Pancreas (tissue), 10 donors: ENCODE data around the gene MRTO4. TPM values are rescaled to one million over a fixed set of nuclear protein-coding genes. Genes with fewer than 3 reads are reported as not detected.

Experiments used
- ATAC-seq, 4 donors: fragments of 200-7000 bp; cut with Tn5 transposase; one replicate each; pipeline versions ENCODE4 v1.8.0 to v1.9.1; 2020; ENCODE audit warnings: mild to moderate bottlenecking in 4 of 4, moderate library complexity in 4 of 4
- DNase-seq, 6 donors: peaks; one replicate each; pipeline ENCODE4 v3.0.0-alpha.2; 2020
- FAIRE-seq: peaks from 2 replicates; lab custom pipeline; 2012; peaks lifted over from hg19 to GRCh38; lab: Jason Lieb, UNC
- H3K27ac ChIP-seq, 4 donors: fragments of 200-600 bp; sonication (generic); 1 replicate in 3 of 4; 2 replicates in 1 of 4; pipeline versions ENCODE4 v1.5.0 to v1.8.0; 2020
- H3K27me3 ChIP-seq, 4 donors: fragments of 200-600 bp; one replicate each; pipeline ENCODE4 v1.8.0; 2021
- H3K36me3 ChIP-seq, 3 donors: fragments of 200-600 bp; sonication (generic) in 1 of 3; one replicate each; pipeline versions ENCODE4 v1.5.0 to v1.8.0; 2020 to 2021
- H3K4me1 ChIP-seq, 3 donors: fragments of 200-600 bp; one replicate each; pipeline ENCODE4 v1.8.0; 2021
- H3K4me3 ChIP-seq, 4 donors: fragments of 200-600 bp; sonication (generic) in 2 of 4; one replicate each; pipeline versions ENCODE4 v1.5.0 to v1.8.0; 2020 to 2021
- H3K9me3 ChIP-seq, 4 donors: fragments of 200-600 bp; one replicate each; pipeline ENCODE4 v1.8.0; 2021
- WGBS, 2 donors: extraction: QIAGEN DNeasy Blood & Tissue Kit; methylation state at CpG; one replicate each; pipeline ENCODE4 v1.1.7; 2013; 5-methylcytosine and 5-hydroxymethylcytosine counted together
- intact Hi-C, 3 donors: fragments of 100-400 bp; cut with DNase I; formaldehyde crosslinking; loops; one replicate each; pipeline versions ENCODE4 v1.11.1 to v1.14.2; 2022
- polyA plus RNA-seq, 2 donors: library from polyadenylated mRNA; stranded (reverse); fragments of 200-250 nt; gene quantifications; one replicate each; pipeline ENCODE4 v1.2.3, GENCODE V29; 2013
- total RNA-seq, 6 donors: library from RNA; stranded (reverse); fragmentation: NEBNext Ultra II Directional in 4 of 6; extraction: Animal tissue kit (Norgen Biotek cat#: 25700) in 4 of 6; gene quantifications; one replicate each; pipeline versions ENCODE4 v1.2.1 to v1.2.4, GENCODE V29; 2021 to 2023
- TF ChIP-seq, protein P1 (sequence below), 4 donors: fragments of 200-600 bp; sonication (generic) in 3 of 4; IDR thresholded peaks; one replicate each; pipeline versions ENCODE4 v1.5.0 to v1.8.0; 2021; ENCODE audit warnings: antibody characterized with exemption in 4 of 4
- donor health status: healthy with polysubstance abuse.
- donor health status: DM: no; HTN: no; CAD: no; lungs with moderate emphysema.
- donor health status: DM: no; HTN: no; CAD: no.
- donor health status: control.
- donor health status: control.
- donor health status: Bipolar disorder and iron deficiency.
- donor health status: DM: yes; HTN: yes; CAD: no.
- donor health status: DM: no; HTN: no; CAD: no.
- donor health status: DM: no; HTN: no; CAD: no.
- donor health status: DM: yes; HTN: yes; CAD: no.

Gene MRTO4
- total and polyA plus RNA-seq, 8 donors = 12.2 to 40.9 (median 17.1) TPM

GRCh38 chr1:19209439-19209989, 42.1 kb upstream of the MRTO4 start:
- 0 to 1% methylated on average over 28 of the region's 28 CpGs for WGBS, 2 donors
- intact Hi-C loops = no loop called here
- peak in 1 of 6 donors; percentile 23 for DNase-seq
- Histone ChIP-seq H3K36me3 (no peaks in the 10 kb centered on the region), H3K4me3 (peak overlapping the region; percentile 87 to 95 (median 90)), H3K9me3 (no peaks in the 10 kb centered on the region), H3K4me1 (peaks cover 23 to 40% (median 23%) of the 10 kb centered on the region in 3 donors), H3K27me3 (no peaks in the 10 kb centered on the region), H3K27ac (peak overlapping the region; percentile 88 to 94 (median 90))
- TF ChIP-seq, protein P1, sequence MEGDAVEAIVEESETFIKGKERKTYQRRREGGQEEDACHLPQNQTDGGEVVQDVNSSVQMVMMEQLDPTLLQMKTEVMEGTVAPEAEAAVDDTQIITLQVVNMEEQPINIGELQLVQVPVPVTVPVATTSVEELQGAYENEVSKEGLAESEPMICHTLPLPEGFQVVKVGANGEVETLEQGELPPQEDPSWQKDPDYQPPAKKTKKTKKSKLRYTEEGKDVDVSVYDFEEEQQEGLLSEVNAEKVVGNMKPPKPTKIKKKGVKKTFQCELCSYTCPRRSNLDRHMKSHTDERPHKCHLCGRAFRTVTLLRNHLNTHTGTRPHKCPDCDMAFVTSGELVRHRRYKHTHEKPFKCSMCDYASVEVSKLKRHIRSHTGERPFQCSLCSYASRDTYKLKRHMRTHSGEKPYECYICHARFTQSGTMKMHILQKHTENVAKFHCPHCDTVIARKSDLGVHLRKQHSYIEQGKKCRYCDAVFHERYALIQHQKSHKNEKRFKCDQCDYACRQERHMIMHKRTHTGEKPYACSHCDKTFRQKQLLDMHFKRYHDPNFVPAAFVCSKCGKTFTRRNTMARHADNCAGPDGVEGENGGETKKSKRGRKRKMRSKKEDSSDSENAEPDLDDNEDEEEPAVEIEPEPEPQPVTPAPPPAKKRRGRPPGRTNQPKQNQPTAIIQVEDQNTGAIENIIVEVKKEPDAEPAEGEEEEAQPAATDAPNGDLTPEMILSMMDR (IDR thresholded peaks at IDR 0.05) = no peak
- ATAC-seq = peak; percentile 33 to 47 (median 43)
- no peak for FAIRE-seq

GRCh38 chr1:19209990-19210771, 41.4 kb upstream of the MRTO4 start, which contains the start of gene UBR4:
Gene UBR4, minus strand, starts transcription at chr1:19210266. Its CDS starts 18 bp downstream, at chr1:19210248.
- intact Hi-C loops = no loop called here
- H3K4me1 ChIP-seq = peaks cover 23 to 40% (median 23%) of the 10 kb centered on the region in 3 donors
- H3K36me3 ChIP-seq = no peaks in the 10 kb centered on the region
- TF ChIP-seq, protein P1 (IDR thresholded peaks at IDR 0.05) = no peak
- 0% methylated on average over 76 to 80 of the region's 80 CpGs for WGBS, 2 donors
- no peaks in the 10 kb centered on the region for H3K9me3 ChIP-seq
- H3K4me3 ChIP-seq = peak within 1 kb of the TSS; percentile 87 to 95 (median 90)
- peak; percentile 92 to 97 (median 96) for ATAC-seq
- no peak for FAIRE-seq
- DNase-seq = peak; percentile 93 to 99 (median 96)
- H3K27ac ChIP-seq = peak within 1 kb of the TSS; percentile 88 to 94 (median 90)
- no peaks in the 10 kb centered on the region for H3K27me3 ChIP-seq

DNA sequence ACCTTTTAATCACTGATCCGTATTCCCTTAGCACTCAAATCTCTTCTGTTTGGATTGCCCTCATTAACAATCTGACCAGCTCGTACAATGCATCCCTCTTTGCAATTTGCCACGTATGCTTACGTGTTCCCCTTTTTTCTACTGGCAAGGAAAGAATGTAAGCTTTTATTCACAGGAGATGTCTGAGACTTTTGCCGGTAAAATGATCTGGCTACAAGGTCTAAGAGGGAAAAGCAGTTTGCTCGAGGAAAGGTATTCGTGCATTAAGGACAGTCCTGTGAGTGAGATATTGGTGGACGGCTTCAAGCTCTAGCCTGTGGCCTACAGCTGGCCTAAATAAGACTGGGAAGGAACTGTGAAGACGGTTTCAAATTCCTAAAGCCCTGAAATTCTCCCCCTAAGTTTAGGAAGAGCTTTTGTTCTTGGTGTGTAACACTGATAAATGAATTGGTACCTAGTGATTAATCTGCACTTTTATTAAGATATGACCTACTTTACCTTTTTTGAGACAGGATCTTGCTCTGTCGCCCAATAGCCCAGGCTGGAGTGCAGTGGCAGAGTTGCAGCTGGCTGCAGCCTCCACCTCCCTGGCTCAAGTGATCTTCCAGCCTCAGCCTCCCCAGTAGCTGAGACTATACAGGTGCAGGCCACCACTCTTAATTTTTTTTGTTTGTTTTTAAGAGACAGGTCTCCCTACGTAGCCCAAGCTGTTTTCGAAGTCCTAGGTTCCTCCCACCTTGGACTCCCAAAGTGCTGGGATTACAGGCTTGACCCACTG, 40.6 kb upstream of the MRTO4 start:
- FAIRE-seq (no peak), DNase-seq (no peak), ATAC-seq (peak in 2 of 4 donors; percentile 23 to 31)
- H3K27me3 ChIP-seq = no peaks in the 10 kb centered on the region
- peaks cover 20 to 40% (median 23%) of the 10 kb centered on the region in 3 donors for H3K4me1 ChIP-seq
- H3K27ac ChIP-seq = peak overlapping the region; percentile 88 to 94 (median 90)
- no peaks in the 10 kb centered on the region for H3K36me3 ChIP-seq
- WGBS, 2 donors = 9 to 10% methylated on average over 12 of the region's 12 CpGs
- TF ChIP-seq, protein P1 (IDR thresholded peaks at IDR 0.05) = no peak
- intact Hi-C loops = no loop called here
- H3K9me3 ChIP-seq = no peaks in the 10 kb centered on the region
- peak overlapping the region; percentile 87 to 95 (median 90) for H3K4me3 ChIP-seq

- FAIRE-seq (no peak), DNase-seq (no peak), ATAC-seq (no peak)
- Histone ChIP-seq H3K36me3 (no peaks in the 10 kb centered on the region), H3K27me3 (no peaks in the 10 kb centered on the region), H3K9me3 (no peaks in the 10 kb centered on the region), H3K4me1 (peaks cover 20 to 38% (median 23%) of the 10 kb centered on the region in 3 donors), H3K4me3 (no peak overlapping the region), H3K27ac (no peak overlapping the region)
- intact Hi-C loops = no loop called here
- TF ChIP-seq, protein P1 (IDR thresholded peaks at IDR 0.05) = no peak
Observed at GRCh38 chr1:19212167-19212566, 39.4 kb upstream of the MRTO4 start.
